Measurements from ENCODE around the gene ATP6V0B. TPM values are rescaled to one million over a fixed set of nuclear protein-coding genes. Genes with fewer than 3 reads are reported as not detected.

The ATP6V0B gene
- total RNA-seq, 1 donor from 2014 or later, result 115 TPM

GRCh38 chr1:44010935-44011471 is 36.2 kb downstream of the ATP6V0B start:
- Histone ChIP-seq H3K27ac (no peak overlapping the region), H3K4me3 (no peak overlapping the region), H3K4me1 (peaks cover 17 to 33% of the 10 kb centered on the region in 2 donors), H3K27me3 (no peaks in the 10 kb centered on the region), H3K9me3 (no peaks in the 10 kb centered on the region), H3K36me3 (no peaks in the 10 kb centered on the region)
- no peak for TF ChIP-seq CTCF (IDR thresholded peaks at IDR 0.05)
- DNase-seq (ENCODE audit: low spot score in 2 of 2), result no peak
- intact Hi-C loops (cut with DNase I), result no loop called here

- peaks cover 18 to 37% of the 10 kb centered on the region in 2 donors for H3K4me1 ChIP-seq
- no peak for DNase-seq (ENCODE audit: low spot score in 2 of 2)
Measured at GRCh38 chr1:44012404-44012803, 37.6 kb downstream of the ATP6V0B start.

GRCh38 chr1:44012941-44013609 is 38.3 kb downstream of the ATP6V0B start:
- DNase-seq (ENCODE audit: low spot score in 2 of 2), result no peak
- H3K36me3 ChIP-seq, result no peaks in the 10 kb centered on the region
- H3K27me3 ChIP-seq, result no peaks in the 10 kb centered on the region
- H3K4me1 ChIP-seq, result peaks cover 18 to 37% of the 10 kb centered on the region in 2 donors
- no peak for TF ChIP-seq CTCF (IDR thresholded peaks at IDR 0.05)
- H3K4me3 ChIP-seq, result no peak overlapping the region
- no peak overlapping the region for H3K27ac ChIP-seq
- intact Hi-C loops (cut with DNase I), result no loop called here
- H3K9me3 ChIP-seq, result no peaks in the 10 kb centered on the region

More at GRCh38 chr1:44012404-44012803, 37.6 kb downstream of the ATP6V0B start:
- Histone ChIP-seq H3K27me3 (no peaks in the 10 kb centered on the region), H3K4me3 (no peak overlapping the region), H3K27ac (no peak overlapping the region), H3K36me3 (no peaks in the 10 kb centered on the region), H3K9me3 (no peaks in the 10 kb centered on the region)
- intact Hi-C loops (cut with DNase I), result no loop called here
- no peak for TF ChIP-seq CTCF (IDR thresholded peaks at IDR 0.05)

- no peak for DNase-seq (ENCODE audit: low spot score in 2 of 2)
- intact Hi-C loops (cut with DNase I), result loop anchor here (2.0 kb wide), 1 partner anchor 17 kb away; the partner anchor contains the start of gene SLC6A9
- H3K9me3 ChIP-seq, result no peaks in the 10 kb centered on the region
- no peak overlapping the region for H3K4me3 ChIP-seq
- no peak for TF ChIP-seq CTCF (IDR thresholded peaks at IDR 0.05)
- H3K4me1 ChIP-seq, result peaks cover 18 to 37% of the 10 kb centered on the region in 2 donors
- H3K36me3 ChIP-seq, result no peaks in the 10 kb centered on the region
- H3K27ac ChIP-seq, result peak overlapping the region; percentile 57 to 71
- no peaks in the 10 kb centered on the region for H3K27me3 ChIP-seq
Measured at GRCh38 chr1:44013949-44014348, 39.2 kb downstream of the ATP6V0B start.

- Histone ChIP-seq H3K27ac (peak overlapping the region; percentile 57 to 71), H3K9me3 (no peaks in the 10 kb centered on the region), H3K27me3 (no peaks in the 10 kb centered on the region), H3K4me1 (peaks cover 18 to 37% of the 10 kb centered on the region in 2 donors), H3K36me3 (no peaks in the 10 kb centered on the region), H3K4me3 (no peak overlapping the region)
- no peak for DNase-seq (ENCODE audit: low spot score in 2 of 2)
- no peak for TF ChIP-seq CTCF (IDR thresholded peaks at IDR 0.05)
- intact Hi-C loops (cut with DNase I), result loop anchor here (2.0 kb wide), 1 partner anchor 16 kb away; the partner anchor contains the start of gene SLC6A9
Measured at GRCh38 chr1:44014365-44015104, 39.8 kb downstream of the ATP6V0B start.
